CD1c-positive myeloid dendritic cell (primary cell): ENCODE measurements around the gene PLOD2.
"Not testable (repeated sequence)": the region's sequence is repeated elsewhere in the genome, so short reads cannot be mapped to it uniquely, and the experiment has no call there.

Experiments
- DNase-seq: peaks from one replicate; pipeline ENCODE4 v3.0.0-alpha.2; 2016; ENCODE audit errors: extremely low spot score

PLOD2 gene

DNA sequence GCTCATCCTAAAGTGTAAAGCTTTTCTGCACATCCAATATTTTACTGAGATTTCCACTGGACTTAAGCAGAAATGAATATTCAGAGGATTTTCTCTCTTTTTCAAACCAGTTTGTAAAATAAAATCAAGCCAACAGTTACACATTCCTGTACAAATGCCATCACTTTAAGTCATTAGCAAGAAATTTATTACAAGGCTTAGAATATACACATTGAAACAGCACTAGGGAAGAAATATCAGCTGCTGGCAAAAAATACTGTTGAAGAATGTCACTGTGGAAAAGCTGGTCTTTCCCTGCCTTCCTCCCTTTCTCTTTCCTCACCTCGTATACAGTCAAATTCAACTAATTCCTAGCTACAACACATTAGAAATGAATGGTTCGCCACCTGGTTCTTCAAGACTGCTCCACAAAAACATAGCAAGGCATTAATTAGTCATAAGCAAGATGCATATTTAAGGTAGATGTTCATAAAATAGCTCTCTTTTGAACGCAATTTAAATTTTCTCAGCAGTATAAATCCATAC lies 21.3 kb downstream of the PLOD2 start:
- DNase-seq: no peak

GRCh38 chr3:146138902-146139301 lies 22.1 kb downstream of the PLOD2 start:
- no peak for DNase-seq

GRCh38 chr3:146136647-146137046 lies 24.3 kb downstream of the PLOD2 start:
- DNase-seq: no peak

DNA sequence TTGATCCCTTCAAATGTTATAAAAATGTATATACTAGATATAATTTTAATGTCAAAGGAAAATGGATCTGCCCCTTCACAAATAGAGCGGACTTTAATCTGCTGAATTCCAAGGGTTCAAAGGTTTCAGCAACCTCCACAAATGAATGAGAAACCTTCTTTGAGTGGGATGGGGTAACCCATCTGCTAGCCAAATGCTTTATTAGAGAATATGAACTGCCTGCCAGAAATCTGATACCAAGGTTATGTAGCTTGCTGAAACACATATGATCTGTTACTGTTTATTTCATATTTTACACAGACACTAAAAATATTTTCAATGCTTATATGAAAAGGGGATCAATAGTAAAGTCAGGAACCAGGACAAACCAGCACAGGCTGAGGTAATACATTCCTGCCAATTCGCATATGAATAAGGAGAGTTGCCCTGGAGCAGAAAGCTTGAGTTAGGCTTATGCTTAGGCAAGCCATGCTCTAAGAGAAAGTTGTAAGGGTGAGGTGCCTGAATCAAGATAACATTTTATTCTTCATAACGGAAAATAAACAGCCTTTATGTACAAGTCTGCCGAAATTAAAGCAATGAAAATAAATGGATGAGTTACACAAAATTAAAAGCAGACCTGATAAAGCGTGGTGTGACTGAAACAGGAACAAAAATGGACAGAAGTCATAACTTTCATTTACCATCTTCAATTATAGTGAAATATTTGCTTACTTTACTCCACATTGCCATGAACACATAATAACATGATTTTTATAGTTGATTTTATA lies 26.5 kb downstream of the PLOD2 start:
- no peak for DNase-seq

DNA sequence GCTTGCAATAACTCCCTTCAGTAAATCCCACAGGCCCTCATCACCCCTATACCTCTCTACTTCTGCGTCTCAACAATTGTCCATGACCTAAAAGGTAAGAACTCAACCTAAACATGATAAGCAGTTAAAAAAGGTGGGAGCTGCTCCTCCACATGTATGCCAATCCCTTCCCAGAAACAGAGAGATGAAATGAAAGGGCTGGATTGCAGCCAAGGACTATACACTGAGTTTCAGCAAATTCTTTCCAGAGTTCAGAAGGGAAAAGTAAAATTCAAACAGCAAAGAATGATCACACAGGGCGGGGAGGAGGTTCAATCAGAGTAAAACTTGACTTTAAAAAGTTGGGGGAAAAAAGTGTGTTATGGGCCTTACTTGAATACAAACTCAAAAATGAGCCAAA lies 27.5 kb downstream of the PLOD2 start:
- DNase-seq: no peak

DNA sequence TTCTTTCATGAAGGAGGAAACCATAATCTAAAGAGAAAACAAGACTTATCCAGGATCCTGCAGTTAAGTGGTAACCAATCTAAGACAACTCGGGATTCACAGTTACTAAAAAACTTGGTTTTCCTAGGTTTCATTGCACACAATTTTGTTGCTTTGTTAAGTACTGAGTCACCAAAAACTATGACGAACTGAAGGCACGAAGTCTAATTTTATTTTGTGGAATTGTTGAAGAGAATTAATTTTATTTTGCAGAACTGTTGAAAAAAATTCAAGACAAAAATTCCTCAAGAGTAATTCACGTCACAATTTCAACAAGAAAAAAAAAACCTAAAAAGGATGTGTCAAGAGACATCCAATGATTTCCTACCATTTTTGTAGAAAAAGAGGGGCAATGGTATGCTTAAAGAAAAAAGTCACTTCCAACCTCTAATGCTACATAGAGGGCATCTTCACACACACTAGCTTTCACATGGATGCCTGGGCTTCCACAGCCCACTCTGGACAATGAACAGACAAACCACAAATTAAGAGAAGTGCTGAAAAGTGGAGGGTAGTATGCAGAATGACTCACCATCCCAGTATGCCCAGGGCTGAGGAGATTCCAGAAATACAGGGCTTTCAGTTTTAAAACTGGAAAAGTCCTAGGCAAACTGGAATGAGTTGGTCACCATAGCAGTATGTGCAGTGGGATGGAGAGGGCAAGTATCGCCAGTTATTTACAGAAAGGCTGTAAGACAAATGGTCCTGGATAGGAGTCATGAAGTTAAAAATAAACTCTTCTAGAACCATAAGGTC lies 29.2 kb downstream of the PLOD2 start:
- no peak for DNase-seq

DNA sequence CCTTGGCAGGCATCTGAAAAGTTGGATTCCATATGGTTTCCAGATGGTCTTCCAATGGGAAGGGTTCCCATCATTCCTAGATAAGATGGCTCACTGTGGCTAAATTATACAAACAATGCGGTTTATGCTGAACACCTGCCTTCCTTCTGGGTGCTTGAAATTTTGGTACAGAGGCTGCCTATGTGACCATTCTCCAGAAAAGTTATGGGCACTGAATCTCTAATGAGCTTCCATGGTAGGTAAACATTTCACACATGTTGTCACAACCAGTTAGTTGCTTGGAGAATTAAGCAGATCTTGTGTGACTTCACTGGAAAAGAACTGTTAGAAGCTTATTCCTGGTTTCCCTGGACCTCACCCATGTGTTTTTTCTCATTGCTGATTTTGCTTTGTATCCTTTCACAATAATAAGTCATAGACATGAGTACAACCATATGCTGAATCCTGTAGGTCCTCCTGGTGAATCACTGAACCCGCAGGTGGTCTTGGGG lies 30.1 kb downstream of the PLOD2 start:
- DNase-seq: no peak

- no peak for DNase-seq
Observed at GRCh38 chr3:146129750-146130149, 31.2 kb downstream of the PLOD2 start.

- no peak for DNase-seq
Observed at GRCh38 chr3:146128939-146129338, 32.0 kb downstream of the PLOD2 start.

DNA sequence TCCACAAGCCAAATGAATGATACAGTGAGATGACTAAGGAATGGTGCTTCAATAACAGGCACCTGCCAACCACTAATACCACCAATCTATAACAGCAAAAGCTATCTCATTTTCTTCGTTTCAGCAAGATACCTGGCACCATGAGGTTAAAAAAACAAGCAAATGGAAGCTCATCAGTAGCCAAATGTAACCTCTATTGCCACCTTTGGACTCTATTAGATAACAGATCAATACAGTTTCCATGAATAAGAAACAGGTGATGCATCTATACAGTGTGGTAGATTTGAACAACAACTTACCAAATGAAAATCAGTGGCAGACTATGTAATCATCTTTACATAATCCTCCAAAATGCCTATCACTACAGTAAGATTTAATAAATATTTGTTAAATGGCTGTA lies 32.8 kb downstream of the PLOD2 start:
- DNase-seq: no peak

- DNase-seq: no peak
Observed at GRCh38 chr3:146125951-146126350, 35.0 kb downstream of the PLOD2 start.

GRCh38 chr3:146124126-146124801 lies 36.7 kb downstream of the PLOD2 start:
- no peak for DNase-seq

DNA sequence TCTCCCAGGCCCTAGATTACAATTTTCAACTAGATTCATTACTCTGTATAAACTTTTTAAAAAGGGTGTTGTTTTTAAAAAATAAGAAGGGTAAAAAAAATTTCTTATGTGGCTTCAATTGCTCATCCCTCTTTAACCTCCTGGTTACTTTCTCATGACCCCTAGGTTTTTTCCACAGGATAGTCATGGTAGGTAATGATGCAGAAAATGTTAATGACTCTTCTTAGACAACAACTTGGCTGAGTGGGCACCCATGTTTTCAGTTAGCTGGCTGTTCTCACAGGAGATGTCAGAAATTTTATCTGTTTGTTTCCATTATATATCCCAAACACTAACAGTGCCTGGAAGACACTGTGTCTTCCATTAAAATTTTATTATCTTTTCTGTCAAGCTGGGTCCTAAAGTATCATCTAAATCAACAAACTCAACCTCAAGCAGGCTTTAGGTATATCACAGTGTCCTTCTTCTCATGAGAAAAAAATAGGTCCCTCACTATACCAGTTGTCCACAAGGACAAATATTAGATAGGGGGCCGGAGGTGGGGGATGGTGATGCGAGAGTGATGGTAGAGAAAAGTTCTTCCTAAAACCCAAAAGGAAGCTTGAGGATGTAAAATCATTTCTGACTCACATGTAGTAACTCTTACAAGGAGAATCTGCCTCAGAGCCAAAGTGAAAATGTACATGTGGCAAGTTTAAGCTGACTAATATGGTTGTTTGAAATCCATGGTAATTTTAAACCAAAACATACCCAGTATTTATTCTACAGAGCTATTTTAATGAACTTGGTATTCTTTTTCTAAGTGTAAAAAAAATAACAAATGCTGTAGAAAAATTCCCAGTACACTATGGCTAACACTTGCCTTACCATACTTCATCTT lies 43.3 kb downstream of the PLOD2 start:
- DNase-seq: no peak

DNA sequence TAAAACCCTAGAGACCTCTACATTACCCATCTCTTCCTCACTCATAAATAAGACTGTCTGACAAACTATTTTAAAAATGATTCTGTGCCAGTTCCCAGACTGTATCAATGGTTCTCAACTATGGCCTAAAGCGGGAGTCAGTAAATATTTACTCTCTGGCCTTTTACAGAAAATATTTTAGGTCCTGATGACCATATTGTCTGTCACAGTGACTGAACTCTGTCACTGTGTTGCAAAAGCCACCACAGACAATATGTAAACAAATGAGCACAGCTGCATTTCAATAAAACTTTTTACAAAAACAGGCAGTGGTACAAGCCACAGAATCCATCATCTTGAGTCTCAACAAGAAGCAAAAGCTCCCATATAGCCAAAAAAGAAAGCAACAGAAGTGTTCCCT lies 45.4 kb downstream of the PLOD2 start:
- DNase-seq: no peak

GRCh38 chr3:146113804-146114203 lies 47.2 kb downstream of the PLOD2 start:
- not testable (repeated sequence) for DNase-seq

DNA sequence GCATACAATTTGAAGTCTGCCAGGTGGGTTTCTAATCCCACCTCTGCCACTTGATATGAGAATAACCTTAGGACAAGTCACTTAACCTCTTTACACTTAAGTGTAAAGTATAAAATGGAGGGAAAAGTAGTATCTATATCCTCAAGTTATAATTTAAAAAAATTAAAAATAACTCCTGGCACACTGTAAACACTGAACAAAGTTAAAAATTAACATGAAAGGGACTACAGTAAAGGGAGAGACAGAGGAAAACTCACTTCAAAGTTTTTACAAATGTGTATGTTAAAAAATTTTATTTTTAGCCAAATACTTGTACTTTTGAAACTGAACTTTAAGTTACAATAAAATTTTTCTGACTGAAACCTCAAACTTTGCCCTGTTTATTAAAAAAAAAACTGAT lies 49.6 kb downstream of the PLOD2 start:
- DNase-seq: no peak

DNA sequence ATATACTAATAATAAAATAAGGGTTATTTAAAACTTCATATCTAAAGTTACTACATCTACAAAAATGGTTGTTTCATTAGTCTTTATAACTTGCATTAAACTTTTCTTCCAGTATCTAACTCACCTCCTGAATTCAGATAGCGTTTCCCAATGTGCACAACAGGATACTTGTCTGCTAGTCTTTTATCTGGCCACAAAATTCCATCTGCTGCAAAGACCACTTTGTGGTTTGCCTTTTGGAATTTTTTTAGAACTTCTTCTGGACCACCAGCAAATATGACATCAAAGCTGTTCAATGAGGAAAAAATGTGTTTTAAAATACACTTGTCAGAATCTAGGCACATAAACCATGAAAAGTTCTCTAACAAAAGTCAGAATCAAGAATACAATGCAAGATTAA lies 50.8 kb downstream of the PLOD2 start:
- no peak for DNase-seq

GRCh38 chr3:146106986-146107385 lies 54.0 kb downstream of the PLOD2 start:
- DNase-seq: no peak

DNA sequence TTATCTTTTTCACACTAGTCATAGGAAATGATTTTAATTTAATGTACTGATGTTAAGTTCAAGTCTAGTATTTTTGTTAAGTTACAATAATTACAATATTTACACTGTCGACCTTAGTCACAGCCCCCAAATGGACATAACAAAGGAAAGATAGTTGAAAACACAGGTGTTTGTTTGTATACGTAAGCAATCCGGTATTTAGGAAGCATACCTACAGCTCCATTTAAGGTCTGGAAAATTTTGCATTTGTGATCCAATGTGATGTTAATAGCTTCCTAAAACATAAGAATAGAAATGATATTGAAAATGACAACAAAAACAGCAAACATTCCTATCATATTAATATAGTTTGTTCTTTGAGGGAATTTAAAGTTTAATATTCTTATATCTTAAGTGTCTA lies 56.9 kb downstream of the PLOD2 start:
- no peak for DNase-seq

DNA sequence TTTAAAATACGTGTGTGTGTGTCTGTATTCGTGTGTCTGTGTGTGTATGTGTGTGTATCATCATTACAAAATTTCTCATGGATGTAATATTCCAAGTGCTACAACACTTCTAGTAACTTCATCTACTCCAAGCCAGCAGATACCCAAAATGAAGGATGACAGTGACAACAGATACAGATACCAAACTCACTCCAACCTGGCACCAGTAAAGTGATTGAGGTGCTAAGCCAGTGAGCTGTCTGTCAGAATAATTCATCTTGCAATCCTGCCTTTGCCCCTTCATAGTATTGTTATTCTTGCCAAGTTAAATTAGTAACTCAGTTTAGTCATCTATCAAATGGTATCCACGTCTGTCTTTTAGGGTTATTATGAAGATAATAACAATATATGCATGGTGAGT lies 58.1 kb downstream of the PLOD2 start:
- DNase-seq: no peak

- DNase-seq: no peak
Observed at GRCh38 chr3:146101538-146101937, 59.4 kb downstream of the PLOD2 start.
